Transverse colon (tissue), 4 donors: Measurements from ENCODE around the gene KAZN.

Source experiments
- CTCF ChIP-seq, 5 experiments: fragments of 200-600 bp in 3 of 5; fragments of 450-650 bp in 2 of 5; sonication (generic) in 3 of 5; IDR thresholded peaks; 1 replicate in 2 of 5; 2 replicates in 3 of 5; pipeline ENCODE4 v1.5.1; 2016 to 2017; ENCODE audit warnings: antibody characterized with exemption in 5 of 5, inconsistent platforms in 3 of 5, mild to moderate bottlenecking in 2 of 5, moderate library complexity in 1 of 5
- EP300 ChIP-seq: sonication (generic); formaldehyde crosslinking; IDR thresholded peaks from one replicate; pipeline ENCODE4 v1.6.1; 2017; ENCODE audit warnings: antibody characterized with exemption, low read depth
- POLR2A ChIP-seq: fragments of 450-650 bp; IDR thresholded peaks from one replicate; pipeline ENCODE4 v1.6.1; 2016; ENCODE audit warnings: antibody characterized with exemption, mild to moderate bottlenecking, moderate library complexity
- POLR2AphosphoS5 ChIP-seq, 3 donors: sonication (generic); formaldehyde crosslinking; IDR thresholded peaks; one replicate each; pipeline ENCODE4 v1.6.1; 2016; ENCODE audit warnings: antibody characterized with exemption in 3 of 3

- TF ChIP-seq POLR2A (no peak), CTCF (IDR thresholded peaks at IDR 0.05) (no peak), POLR2AphosphoS5 (IDR thresholded peaks at IDR 0.05) (no peak), EP300 (no peak)
These were observed 477.3 kb downstream of the KAZN start for GRCh38 chr1:15075817-15076216.
